Measurements from ENCODE around the gene CGGBP1.

CGGBP1 gene

DNA sequence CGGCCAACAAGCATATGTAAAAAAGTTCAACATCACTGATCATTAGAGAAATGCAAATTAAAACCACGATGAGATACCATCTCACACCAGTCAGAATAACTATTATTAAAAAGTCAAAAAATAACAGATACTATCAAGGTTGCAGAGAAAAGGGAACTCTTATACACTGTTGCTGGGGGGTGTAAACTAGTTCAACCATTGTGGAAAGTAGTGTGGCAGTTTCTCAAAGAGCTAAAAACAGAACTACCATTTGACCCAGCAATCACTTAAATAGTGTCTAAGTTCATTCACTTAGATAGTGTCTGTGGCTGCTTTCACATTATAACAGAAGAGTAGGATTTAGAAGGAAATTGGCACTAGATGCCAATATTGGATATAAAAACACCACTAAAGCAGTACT, 49.7 kb downstream of the CGGBP1 start:
- H3K9me3 ChIP-seq (ENCODE audit: insufficient read depth, low read depth, low read length): no peaks in the 10 kb centered on the region
- H3K27ac ChIP-seq (ENCODE audit: low read length): no peak overlapping the region
- H3K36me3 ChIP-seq (ENCODE audit: insufficient read depth, low read depth, low read length): no peaks in the 10 kb centered on the region
- no peaks in the 10 kb centered on the region for H3K27me3 ChIP-seq (ENCODE audit: insufficient read depth, low read length)
- H3K4me1 ChIP-seq (ENCODE audit: insufficient read depth, low read length): no peaks in the 10 kb centered on the region
- H3K9ac ChIP-seq (ENCODE audit: low read depth, low read length): no peak overlapping the region
- no peak overlapping the region for H3K4me3 ChIP-seq (ENCODE audit: low read length)

- Histone ChIP-seq H3K27me3 (ENCODE audit: insufficient read depth, low read length) (no peaks in the 10 kb centered on the region), H3K4me3 (ENCODE audit: low read length) (no peak overlapping the region), H3K9me3 (ENCODE audit: insufficient read depth, low read depth, low read length) (no peaks in the 10 kb centered on the region), H3K4me1 (ENCODE audit: insufficient read depth, low read length) (no peaks in the 10 kb centered on the region), H3K9ac (ENCODE audit: low read depth, low read length) (no peak overlapping the region), H3K27ac (ENCODE audit: low read length) (no peak overlapping the region), H3K36me3 (ENCODE audit: insufficient read depth, low read depth, low read length) (no peaks in the 10 kb centered on the region)
These were observed 53.7 kb downstream of the CGGBP1 start for GRCh38 chr3:88005066-88005465.

DNA sequence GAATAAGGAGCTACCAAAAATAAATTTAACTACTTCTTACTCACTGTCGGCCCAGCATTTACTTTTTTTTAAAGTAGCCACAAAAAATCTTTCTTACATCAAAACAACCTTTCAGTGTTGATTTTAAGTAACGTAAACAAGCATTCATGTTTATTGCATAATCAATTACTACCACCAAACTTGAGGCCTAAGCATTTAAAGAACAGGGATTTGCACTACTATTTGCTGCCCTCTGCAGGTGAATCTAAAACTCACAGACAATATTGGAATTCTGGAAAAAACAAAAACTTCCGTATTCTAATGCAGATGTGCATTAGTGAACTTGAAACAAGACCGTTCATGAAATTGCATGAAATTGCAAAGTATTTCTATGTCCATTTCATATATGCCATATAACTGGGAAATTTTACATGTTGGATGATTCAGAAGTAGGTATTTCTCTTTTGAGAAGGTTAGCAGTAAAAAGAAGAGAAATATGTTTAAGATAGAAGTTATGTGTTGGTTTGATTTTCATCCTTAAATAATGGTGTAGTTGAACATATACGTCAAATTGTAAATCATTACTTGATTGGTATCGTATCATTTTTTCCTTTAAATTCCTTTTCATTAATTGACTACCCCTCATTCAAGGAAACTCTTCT, 55.6 kb downstream of the CGGBP1 start:
- Histone ChIP-seq H3K36me3 (ENCODE audit: insufficient read depth, low read depth, low read length) (no peaks in the 10 kb centered on the region), H3K27ac (ENCODE audit: low read length) (no peak overlapping the region), H3K4me1 (ENCODE audit: insufficient read depth, low read length) (no peaks in the 10 kb centered on the region), H3K27me3 (ENCODE audit: insufficient read depth, low read length) (no peaks in the 10 kb centered on the region), H3K4me3 (ENCODE audit: low read length) (no peak overlapping the region), H3K9ac (ENCODE audit: low read depth, low read length) (no peak overlapping the region), H3K9me3 (ENCODE audit: insufficient read depth, low read depth, low read length) (no peaks in the 10 kb centered on the region)

DNA sequence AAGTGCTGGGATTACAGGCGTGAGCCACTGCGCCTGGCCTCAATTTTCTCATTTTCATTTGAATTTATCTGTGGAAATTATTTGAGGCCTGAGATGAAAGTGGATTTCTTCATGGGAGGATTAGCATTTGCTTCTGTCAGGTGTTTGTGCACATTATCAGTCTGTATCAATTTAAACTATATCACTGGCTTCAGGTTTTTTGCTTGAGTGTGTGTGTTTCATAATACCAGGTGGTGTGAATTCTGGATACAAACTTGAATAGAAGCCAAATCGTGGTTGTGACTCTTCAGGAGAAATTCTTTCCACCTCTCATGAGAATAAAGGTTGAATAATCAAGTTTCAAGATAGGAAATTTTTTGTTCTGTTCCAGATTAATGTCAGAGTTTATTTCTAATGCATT, 56.4 kb downstream of the CGGBP1 start:
- Histone ChIP-seq H3K9ac (ENCODE audit: low read depth, low read length) (no peak overlapping the region), H3K27ac (ENCODE audit: low read length) (no peak overlapping the region), H3K4me1 (ENCODE audit: insufficient read depth, low read length) (no peaks in the 10 kb centered on the region), H3K27me3 (ENCODE audit: insufficient read depth, low read length) (no peaks in the 10 kb centered on the region), H3K4me3 (ENCODE audit: low read length) (no peak overlapping the region), H3K9me3 (ENCODE audit: insufficient read depth, low read depth, low read length) (no peaks in the 10 kb centered on the region), H3K36me3 (ENCODE audit: insufficient read depth, low read depth, low read length) (no peaks in the 10 kb centered on the region)

Measured in iPS-20b (cell line).